OCI-LY1 (cell line): Measurements from ENCODE around the gene SAMD11.

ENCODE experiments used
- H2AFZ ChIP-seq: fragments of 200-600 bp; sonication (generic), shearing (Covaris generic); 2 replicates; pipeline ENCODE4 v1.6.0; 2014; ENCODE audit warnings: antibody characterized with exemption, mild to moderate bottlenecking, low read length
- H3F3A ChIP-seq: fragments of 200-600 bp; sonication (generic), shearing (Covaris generic); 2 replicates; pipeline ENCODE4 v1.6.0; 2014; ENCODE audit warnings: mild to moderate bottlenecking, antibody characterized with exemption, low read length, moderate library complexity; ENCODE audit not compliant: insufficient read depth
- H3K27ac ChIP-seq: fragments of 200-600 bp; sonication (generic); 2 replicates; pipeline ENCODE4 v1.5.1; 2014; ENCODE audit warnings: low read length, mixed run types, mild to moderate bottlenecking, low read depth; ENCODE audit not compliant: poor library complexity, severe bottlenecking
- H3K27me3 ChIP-seq: fragments of 200-600 bp; sonication (generic); 2 replicates; pipeline ENCODE4 v1.6.0; 2014; ENCODE audit warnings: antibody characterized with exemption, mild to moderate bottlenecking, low read length, moderate library complexity; ENCODE audit not compliant: insufficient read depth
- H3K36me3 ChIP-seq: fragments of 200-600 bp; sonication (generic); 2 replicates; pipeline ENCODE4 v1.6.1; 2014; ENCODE audit warnings: mild to moderate bottlenecking, antibody characterized with exemption, low read length, moderate library complexity, mixed read lengths; ENCODE audit not compliant: insufficient read depth
- H3K4me1 ChIP-seq: fragments of 200-600 bp; sonication (generic); 2 replicates; pipeline ENCODE4 v1.5.1; 2014; ENCODE audit warnings: mild to moderate bottlenecking, low read length, moderate library complexity; ENCODE audit not compliant: insufficient read depth, severe bottlenecking
- H3K4me2 ChIP-seq: fragments of 200-600 bp; sonication (generic), shearing (Covaris generic); 2 replicates; pipeline ENCODE4 v1.6.1; 2014; ENCODE audit warnings: low read length
- H3K4me3 ChIP-seq: fragments of 200-600 bp; sonication (generic); 2 replicates; pipeline ENCODE4 v1.5.1; 2014; ENCODE audit warnings: low read length, low read depth, mild to moderate bottlenecking, mixed read lengths; ENCODE audit not compliant: poor library complexity, severe bottlenecking
- H3K79me2 ChIP-seq: fragments of 200-600 bp; shearing (Covaris generic); 2 replicates; pipeline ENCODE4 v1.6.1; 2016; ENCODE audit warnings: mixed run types, low read length, mixed read lengths; ENCODE audit not compliant: insufficient read depth
- H3K9ac ChIP-seq: fragments of 200-600 bp; sonication (generic), shearing (Covaris generic); 2 replicates; pipeline ENCODE4 v1.6.1; 2014; ENCODE audit warnings: mild to moderate bottlenecking, low read length, mixed read lengths
- H3K9me2 ChIP-seq: fragments of 200-600 bp; sonication (generic), shearing (Covaris generic); 2 replicates; pipeline ENCODE4 v1.6.1; 2014; ENCODE audit warnings: low read depth, mild to moderate bottlenecking, low read length, mixed read lengths
- H3K9me3 ChIP-seq: fragments of 200-600 bp; shearing (Covaris generic); 2 replicates; pipeline ENCODE4 v1.6.1; 2014; ENCODE audit warnings: low read length, mixed read lengths
- H4K20me1 ChIP-seq: fragments of 200-600 bp; sonication (generic), shearing (Covaris generic); 2 replicates; pipeline ENCODE4 v1.6.0; 2016; ENCODE audit warnings: mild to moderate bottlenecking, low read length; ENCODE audit not compliant: insufficient read depth
- EZH2 ChIP-seq: fragments of 200-600 bp; sonication (generic), shearing (Covaris generic); IDR thresholded peaks from 2 replicates; pipeline ENCODE4 v1.8.0; 2017; ENCODE audit warnings: borderline replicate concordance, mixed run types, mild to moderate bottlenecking, antibody characterized with exemption, low read length, moderate library complexity, mixed read lengths
- TF ChIP-seq, protein P1 (sequence below): fragments of 200-600 bp; sonication (generic), shearing (Covaris generic); IDR thresholded peaks from 2 replicates; pipeline ENCODE4 v1.5.1; 2017; ENCODE audit warnings: mild to moderate bottlenecking, antibody characterized with exemption, low read length, moderate library complexity, mixed read lengths

SAMD11 gene

DNA sequence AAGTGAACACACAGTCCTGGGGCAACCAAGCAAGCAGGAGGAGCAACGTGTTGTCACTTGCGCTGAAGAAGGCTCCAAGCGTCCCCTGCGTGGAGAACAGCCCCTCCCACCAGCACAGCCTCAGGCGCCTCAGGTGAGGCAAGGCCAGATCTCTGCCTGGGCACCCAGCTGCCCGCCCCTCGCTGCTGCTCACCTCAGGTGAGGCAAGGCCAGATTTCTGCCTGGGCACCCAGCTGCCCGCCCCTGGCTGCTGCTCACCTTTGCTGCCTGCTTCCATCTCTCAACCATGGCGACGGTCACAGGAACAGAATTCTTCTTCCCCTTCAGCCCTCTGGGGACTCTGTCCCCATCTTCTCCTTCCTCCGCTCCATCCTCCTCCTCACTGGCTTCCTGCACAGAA lies 32.9 kb downstream of the SAMD11 start:
- Histone ChIP-seq H3K4me1 (peaks cover 26% of the 10 kb centered on the region), H3K4me2 (no peak overlapping the region), H3K27ac (no peak overlapping the region), H2AFZ (no peak overlapping the region), H3K9me3 (no peaks in the 10 kb centered on the region), H3F3A (no peaks in the 10 kb centered on the region), H3K9me2 (no peaks in the 10 kb centered on the region), H3K9ac (no peak overlapping the region), H3K4me3 (no peak overlapping the region), H3K79me2 (peaks cover 12% of the 10 kb centered on the region), H4K20me1 (no peaks in the 10 kb centered on the region), H3K27me3 (no peaks in the 10 kb centered on the region), H3K36me3 (peaks cover 54% of the 10 kb centered on the region)
- TF ChIP-seq, protein P1, sequence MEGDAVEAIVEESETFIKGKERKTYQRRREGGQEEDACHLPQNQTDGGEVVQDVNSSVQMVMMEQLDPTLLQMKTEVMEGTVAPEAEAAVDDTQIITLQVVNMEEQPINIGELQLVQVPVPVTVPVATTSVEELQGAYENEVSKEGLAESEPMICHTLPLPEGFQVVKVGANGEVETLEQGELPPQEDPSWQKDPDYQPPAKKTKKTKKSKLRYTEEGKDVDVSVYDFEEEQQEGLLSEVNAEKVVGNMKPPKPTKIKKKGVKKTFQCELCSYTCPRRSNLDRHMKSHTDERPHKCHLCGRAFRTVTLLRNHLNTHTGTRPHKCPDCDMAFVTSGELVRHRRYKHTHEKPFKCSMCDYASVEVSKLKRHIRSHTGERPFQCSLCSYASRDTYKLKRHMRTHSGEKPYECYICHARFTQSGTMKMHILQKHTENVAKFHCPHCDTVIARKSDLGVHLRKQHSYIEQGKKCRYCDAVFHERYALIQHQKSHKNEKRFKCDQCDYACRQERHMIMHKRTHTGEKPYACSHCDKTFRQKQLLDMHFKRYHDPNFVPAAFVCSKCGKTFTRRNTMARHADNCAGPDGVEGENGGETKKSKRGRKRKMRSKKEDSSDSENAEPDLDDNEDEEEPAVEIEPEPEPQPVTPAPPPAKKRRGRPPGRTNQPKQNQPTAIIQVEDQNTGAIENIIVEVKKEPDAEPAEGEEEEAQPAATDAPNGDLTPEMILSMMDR = no peak
- TF ChIP-seq EZH2 = no peak

DNA sequence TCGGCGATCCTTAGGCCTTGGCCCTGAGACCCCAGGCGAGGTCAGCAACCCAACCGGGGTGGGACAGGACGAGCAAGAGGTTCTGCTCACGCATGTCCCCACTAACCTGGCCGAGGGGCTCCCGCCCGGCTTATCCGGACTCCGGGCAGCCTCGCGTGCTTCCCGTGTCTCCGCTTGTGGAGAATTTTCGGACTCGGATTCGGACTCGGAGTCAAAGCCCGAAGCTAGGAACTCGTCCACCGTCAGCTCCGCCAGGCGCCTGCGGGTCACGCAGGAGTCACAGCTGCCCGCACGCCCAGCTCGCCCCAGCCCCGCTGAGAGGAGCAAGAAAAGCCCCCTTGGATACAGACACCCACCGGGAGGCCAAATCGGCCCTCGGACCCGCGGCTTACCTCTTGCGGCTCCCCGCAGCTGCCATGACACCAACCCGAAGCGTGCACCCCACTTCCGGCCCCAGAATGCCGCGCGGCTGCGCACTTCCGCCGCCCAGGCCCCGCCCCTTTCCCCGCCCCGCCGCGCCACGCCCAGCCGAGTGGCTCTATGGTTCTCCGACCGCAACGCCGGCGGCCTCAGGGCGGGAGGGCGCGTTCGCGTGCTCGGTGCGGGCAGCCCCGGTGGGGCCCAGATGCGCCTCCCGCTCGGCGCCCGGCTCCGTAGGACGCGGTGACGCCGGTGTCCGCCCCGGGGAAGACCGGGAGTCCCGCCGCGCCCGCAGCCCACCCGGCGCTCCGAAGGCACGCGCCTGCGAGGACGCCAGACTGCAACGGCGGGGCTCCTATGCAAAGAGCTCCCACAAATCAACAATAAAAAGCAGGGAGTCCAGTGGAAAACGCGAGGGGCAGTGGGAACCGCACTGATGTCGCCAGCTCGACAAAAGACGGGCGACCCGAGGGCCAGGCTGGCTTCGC lies 35.4 kb downstream of the SAMD11 start, which contains the start of gene NOC2L:
Gene NOC2L, minus strand, starts transcription at position 434 of the 908 bp plus-strand sequence. Its CDS starts 16 bp downstream, at position 418.
- H3K36me3 ChIP-seq = peaks cover 31% of the 10 kb centered on the region
- H3K79me2 ChIP-seq = peaks cover 12% of the 10 kb centered on the region
- H4K20me1 ChIP-seq = no peaks in the 10 kb centered on the region

DNA sequence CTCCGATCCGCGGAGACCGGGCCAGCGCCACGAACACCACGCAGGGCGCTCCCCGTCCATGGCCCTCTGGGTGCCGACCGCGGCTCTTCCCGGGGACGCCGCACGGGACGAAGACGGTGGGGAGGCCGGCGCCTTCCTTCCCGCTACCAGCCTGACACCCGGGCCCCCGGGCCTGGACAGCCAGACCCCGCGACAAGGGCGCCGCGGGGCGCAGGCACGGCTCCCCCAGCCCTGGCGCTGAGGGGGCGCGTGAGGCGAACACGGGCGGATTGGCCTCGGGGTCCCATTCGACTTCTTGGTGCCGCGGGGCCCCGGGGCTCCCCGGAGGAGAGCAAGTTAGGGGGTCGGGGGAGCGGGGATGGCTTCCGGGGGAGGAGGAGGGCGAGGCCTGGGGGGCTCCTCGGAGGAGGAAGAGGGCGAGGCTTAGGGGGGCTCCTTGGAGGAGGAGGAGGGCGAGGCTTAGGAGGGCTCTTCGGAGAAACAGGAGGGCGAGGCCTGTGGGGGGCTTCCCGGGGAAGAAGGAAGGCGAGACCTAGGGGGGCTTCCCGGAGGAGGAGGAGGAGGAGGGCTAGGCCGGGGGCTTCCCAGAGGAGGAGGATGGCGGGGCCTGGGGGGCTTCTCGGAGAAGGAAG lies 36.1 kb downstream of the SAMD11 start:
- H2AFZ ChIP-seq = peak overlapping the region; percentile 74; the same call in 1 of the 2 replicates
- no peaks in the 10 kb centered on the region for H4K20me1 ChIP-seq
- H3K9ac ChIP-seq = peak overlapping the region; percentile 71
- H3K4me2 ChIP-seq = peak overlapping the region; percentile 76
- no peaks in the 10 kb centered on the region for H3F3A ChIP-seq
- H3K27ac ChIP-seq = no peak overlapping the region
- H3K36me3 ChIP-seq = peaks cover 23% of the 10 kb centered on the region
- TF ChIP-seq EZH2 = no peak
- TF ChIP-seq, protein P1 = no peak
- H3K4me1 ChIP-seq = peaks cover 28% of the 10 kb centered on the region
- no peaks in the 10 kb centered on the region for H3K27me3 ChIP-seq
- H3K9me2 ChIP-seq = no peaks in the 10 kb centered on the region
- H3K79me2 ChIP-seq = peaks cover 12% of the 10 kb centered on the region
- peak overlapping the region; percentile 98 for H3K4me3 ChIP-seq
- no peaks in the 10 kb centered on the region for H3K9me3 ChIP-seq

More for the DNA sequence above, 35.4 kb downstream of the SAMD11 start, which contains the start of gene NOC2L:
- H3K4me3 ChIP-seq = peak within 1 kb of the TSS; percentile 98
- peaks cover 28% of the 10 kb centered on the region for H3K4me1 ChIP-seq
- H3K9ac ChIP-seq = peak within 1 kb of the TSS; percentile 87
- no peaks in the 10 kb centered on the region for H3K9me2 ChIP-seq
- peak within 1 kb of the TSS; percentile 79 for H3K4me2 ChIP-seq
- no peak within 1 kb of the TSS for H3K27ac ChIP-seq
- H3F3A ChIP-seq = no peaks in the 10 kb centered on the region
- TF ChIP-seq EZH2 = no peak
- TF ChIP-seq, protein P1 = no peak
- H3K27me3 ChIP-seq = no peaks in the 10 kb centered on the region
- H2AFZ ChIP-seq = peak within 1 kb of the TSS; percentile 74; the same call in 1 of the 2 replicates
- no peaks in the 10 kb centered on the region for H3K9me3 ChIP-seq
